RWPE2 (cell line): ENCODE data around the gene PRKAG2.

Experiments
- ATAC-seq: fragments of 200-7000 bp; cut with Tn5 transposase; 3 replicates; pipeline ENCODE4 v1.9.1; 2021; ENCODE audit warnings: low read depth
- DNase-seq: peaks from one replicate; pipeline ENCODE4 v3.0.0-alpha.2; 2020; ENCODE audit warnings: low spot score
- H3K27ac ChIP-seq: fragments of 450-650 bp; 2 replicates; pipeline ENCODE4 v1.5.1; 2017; ENCODE audit warnings: mild to moderate bottlenecking; ENCODE audit not compliant: poor library complexity, severe bottlenecking
- H3K27me3 ChIP-seq: fragments of 250-450 bp; sonication (Bioruptor Pico); 2 replicates; pipeline ENCODE4 v1.5.1; 2021; ENCODE audit warnings: mild to moderate bottlenecking, moderate library complexity; ENCODE audit not compliant: insufficient read depth, poor library complexity, severe bottlenecking
- H3K36me3 ChIP-seq: fragments of 250-450 bp; sonication (Bioruptor Pico); 2 replicates; pipeline ENCODE4 v1.5.1; 2020; ENCODE audit warnings: low read depth, mild to moderate bottlenecking, moderate library complexity
- H3K4me1 ChIP-seq: fragments of 250-450 bp; sonication (Bioruptor Pico); 2 replicates; pipeline ENCODE4 v1.5.1; 2021; ENCODE audit warnings: mild to moderate bottlenecking, moderate library complexity; ENCODE audit not compliant: insufficient read depth, poor library complexity, severe bottlenecking
- H3K4me3 ChIP-seq: fragments of 250-450 bp; sonication (Bioruptor Pico); 2 replicates; pipeline ENCODE4 v1.5.1; 2021; ENCODE audit warnings: mild to moderate bottlenecking, moderate library complexity; ENCODE audit not compliant: severe bottlenecking
- H3K9me3 ChIP-seq: fragments of 250-450 bp; sonication (Bioruptor Pico); 2 replicates; pipeline ENCODE4 v1.5.1; 2021; ENCODE audit warnings: mild to moderate bottlenecking, moderate library complexity; ENCODE audit not compliant: severe bottlenecking
- CTCF ChIP-seq: fragments of 450-650 bp; IDR thresholded peaks from one replicate; pipeline ENCODE4 v1.5.1; 2017; ENCODE audit warnings: mild to moderate bottlenecking, moderate library complexity; ENCODE audit not compliant: poor library complexity, severe bottlenecking

Gene PRKAG2

GRCh38 chr7:151837285-151838042 lies 39.5 kb downstream of the PRKAG2 start:
- ATAC-seq (no peak), DNase-seq (peak; percentile 47)
- H3K27ac ChIP-seq, result no peak overlapping the region
- no peaks in the 10 kb centered on the region for H3K36me3 ChIP-seq
- H3K9me3 ChIP-seq, result no peaks in the 10 kb centered on the region
- no peaks in the 10 kb centered on the region for H3K27me3 ChIP-seq
- no peak for TF ChIP-seq CTCF
- H3K4me3 ChIP-seq, result no peak overlapping the region
- H3K4me1 ChIP-seq, result no peaks in the 10 kb centered on the region

GRCh38 chr7:151836927-151837205 lies 40.0 kb downstream of the PRKAG2 start:
- no peak for TF ChIP-seq CTCF
- H3K4me3 ChIP-seq, result no peak overlapping the region
- H3K36me3 ChIP-seq, result no peaks in the 10 kb centered on the region
- H3K4me1 ChIP-seq, result no peaks in the 10 kb centered on the region
- DNase-seq (peak; percentile 18), ATAC-seq (no peak)
- no peaks in the 10 kb centered on the region for H3K9me3 ChIP-seq
- no peak overlapping the region for H3K27ac ChIP-seq
- no peaks in the 10 kb centered on the region for H3K27me3 ChIP-seq

DNA sequence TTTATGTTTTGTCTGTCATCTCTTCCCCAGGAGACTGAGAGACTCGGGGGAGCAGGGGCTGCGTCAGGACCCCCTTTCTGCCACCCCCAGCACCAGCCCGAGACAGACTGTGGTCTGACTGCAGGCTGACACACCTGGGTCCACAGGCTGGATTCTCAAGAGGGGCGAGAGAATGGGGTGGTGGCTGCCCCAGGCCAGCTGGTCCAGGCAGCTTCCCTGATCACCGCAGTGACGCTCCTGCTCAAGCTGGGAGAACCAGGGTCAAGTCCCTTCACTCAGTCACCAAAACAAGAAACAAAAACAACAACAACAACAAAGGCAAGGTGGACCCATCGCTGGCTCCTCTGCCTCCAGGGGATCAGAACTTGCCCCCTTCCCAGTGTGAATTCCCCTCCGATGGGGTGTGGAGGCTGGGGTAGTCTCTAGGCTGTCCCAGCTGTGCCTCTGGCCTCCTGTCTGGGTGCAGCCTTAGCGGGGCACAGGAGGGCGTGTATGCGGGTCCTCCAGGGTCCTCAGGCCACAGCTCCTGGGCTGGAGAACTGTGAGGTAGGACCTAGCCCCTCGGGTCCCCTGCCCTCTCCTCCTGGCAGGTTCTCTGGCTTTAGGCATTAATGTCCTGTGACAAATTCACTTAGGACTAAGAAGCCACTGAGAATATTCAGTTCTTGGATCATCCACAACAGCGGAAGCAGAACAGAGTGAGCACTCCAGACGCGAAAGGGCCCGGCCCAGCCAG lies 40.6 kb downstream of the PRKAG2 start:
- Histone ChIP-seq H3K4me3 (no peak overlapping the region), H3K27me3 (no peaks in the 10 kb centered on the region), H3K36me3 (no peaks in the 10 kb centered on the region), H3K4me1 (no peaks in the 10 kb centered on the region), H3K9me3 (no peaks in the 10 kb centered on the region), H3K27ac (no peak overlapping the region)
- DNase-seq, result peak; percentile 35
- no peak for ATAC-seq
- no peak for TF ChIP-seq CTCF

DNA sequence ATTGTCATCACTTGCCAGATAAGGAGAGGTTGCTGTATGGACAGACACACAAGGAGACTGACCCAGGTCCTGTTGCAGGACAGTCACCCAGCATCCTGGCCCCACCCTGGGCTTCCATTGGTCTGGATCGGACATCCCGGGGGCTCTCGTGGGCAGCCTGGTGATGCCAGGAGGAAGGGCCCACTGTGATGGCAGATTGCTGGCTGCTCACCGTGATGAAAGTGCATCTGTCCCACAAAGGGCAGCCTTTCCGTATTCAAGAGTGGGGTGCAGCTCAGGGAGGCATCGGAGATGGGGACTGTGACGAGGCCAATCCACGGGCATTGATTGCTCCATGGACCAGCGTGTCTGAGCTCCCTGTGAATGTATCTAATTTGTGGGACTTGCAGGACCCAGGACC lies 41.3 kb downstream of the PRKAG2 start:
- H3K36me3 ChIP-seq, result no peaks in the 10 kb centered on the region
- DNase-seq, result peak; percentile 42
- no peak for ATAC-seq

More for the DNA sequence above, 41.3 kb downstream of the PRKAG2 start:
- H3K4me1 ChIP-seq, result no peaks in the 10 kb centered on the region
- H3K27me3 ChIP-seq, result no peaks in the 10 kb centered on the region
- no peak for TF ChIP-seq CTCF
- no peak overlapping the region for H3K27ac ChIP-seq
- H3K9me3 ChIP-seq, result no peaks in the 10 kb centered on the region
- no peak overlapping the region for H3K4me3 ChIP-seq
